ENCODE results near the gene PKD1. TPM values are rescaled to one million over a fixed set of nuclear protein-coding genes. Genes with fewer than 3 reads are reported as not detected.
A peak's percentile ranks its signal among the peaks of the same experiment; 100 is the strongest.

PKD1 gene
- total and polyA plus RNA-seq, 2 of the 13 experiments (the other 11 are each of a cell fraction or from before 2014, with no cell fraction given) = 22.1 to 23.0 TPM

DNA sequence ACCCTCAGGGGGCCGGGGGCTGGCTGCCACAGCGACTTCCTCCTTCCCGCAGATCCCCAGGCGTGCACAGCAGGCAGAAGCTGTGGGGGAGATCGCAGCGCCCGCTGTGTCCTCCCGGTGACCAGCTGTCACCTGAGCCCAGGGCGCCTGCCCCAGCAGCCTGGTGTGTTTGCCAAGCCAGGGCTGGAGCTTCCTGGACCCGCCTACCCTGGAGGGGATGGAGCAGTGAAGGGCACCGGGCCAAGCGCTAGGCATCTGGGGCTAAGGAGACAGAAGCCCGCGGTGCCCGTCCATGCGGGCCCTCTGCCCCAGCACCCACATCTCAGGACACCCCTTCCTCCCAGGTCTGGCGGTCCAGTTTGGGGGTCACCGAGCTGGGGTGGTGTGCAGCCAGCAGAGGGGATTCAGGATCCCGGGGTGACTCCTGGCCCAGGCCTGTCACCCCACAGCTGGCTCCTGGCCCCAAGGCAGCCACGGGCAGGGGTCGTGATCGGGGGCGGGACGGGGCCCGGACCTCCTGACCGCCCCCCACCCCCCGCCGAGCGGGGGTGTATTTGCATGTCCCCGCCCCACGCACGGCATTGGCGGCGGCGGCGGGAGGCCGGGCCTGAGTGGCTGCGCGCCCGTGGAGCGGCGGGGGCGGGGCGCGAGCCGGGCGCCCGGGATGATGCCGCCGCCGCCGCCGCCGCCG lies 12.4 kb upstream of the PKD1 start, which contains the start of gene RAB26 (continued):
- TF ChIP-seq, protein P1, sequence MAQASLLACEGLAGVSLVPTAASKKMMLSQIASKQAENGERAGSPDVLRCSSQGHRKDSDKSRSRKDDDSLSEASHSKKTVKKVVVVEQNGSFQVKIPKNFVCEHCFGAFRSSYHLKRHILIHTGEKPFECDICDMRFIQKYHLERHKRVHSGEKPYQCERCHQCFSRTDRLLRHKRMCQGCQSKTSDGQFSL (CRISPR knock-in tag; IDR thresholded peaks at IDR 0.05) = 0 out of 2 replicates have a peak, but pooled peaks have one; percentile 24
- no peak for TF ChIP-seq ZNF101 (CRISPR knock-in tag; IDR thresholded peaks at IDR 0.05; ENCODE audit: borderline replicate concordance, low read depth)
- TF ChIP-seq ZNF230 (CRISPR knock-in tag; IDR thresholded peaks at IDR 0.05) = no peak
- no peak for TF ChIP-seq NFIC (IDR thresholded peaks at IDR 0.05; ENCODE audit: low read length)
- TF ChIP-seq ZNF292 (CRISPR knock-in tag; IDR thresholded peaks at IDR 0.05; ENCODE audit: borderline replicate concordance, low read depth) = no peak; the same call in none of the 2 replicates
- TF ChIP-seq, protein P2, sequence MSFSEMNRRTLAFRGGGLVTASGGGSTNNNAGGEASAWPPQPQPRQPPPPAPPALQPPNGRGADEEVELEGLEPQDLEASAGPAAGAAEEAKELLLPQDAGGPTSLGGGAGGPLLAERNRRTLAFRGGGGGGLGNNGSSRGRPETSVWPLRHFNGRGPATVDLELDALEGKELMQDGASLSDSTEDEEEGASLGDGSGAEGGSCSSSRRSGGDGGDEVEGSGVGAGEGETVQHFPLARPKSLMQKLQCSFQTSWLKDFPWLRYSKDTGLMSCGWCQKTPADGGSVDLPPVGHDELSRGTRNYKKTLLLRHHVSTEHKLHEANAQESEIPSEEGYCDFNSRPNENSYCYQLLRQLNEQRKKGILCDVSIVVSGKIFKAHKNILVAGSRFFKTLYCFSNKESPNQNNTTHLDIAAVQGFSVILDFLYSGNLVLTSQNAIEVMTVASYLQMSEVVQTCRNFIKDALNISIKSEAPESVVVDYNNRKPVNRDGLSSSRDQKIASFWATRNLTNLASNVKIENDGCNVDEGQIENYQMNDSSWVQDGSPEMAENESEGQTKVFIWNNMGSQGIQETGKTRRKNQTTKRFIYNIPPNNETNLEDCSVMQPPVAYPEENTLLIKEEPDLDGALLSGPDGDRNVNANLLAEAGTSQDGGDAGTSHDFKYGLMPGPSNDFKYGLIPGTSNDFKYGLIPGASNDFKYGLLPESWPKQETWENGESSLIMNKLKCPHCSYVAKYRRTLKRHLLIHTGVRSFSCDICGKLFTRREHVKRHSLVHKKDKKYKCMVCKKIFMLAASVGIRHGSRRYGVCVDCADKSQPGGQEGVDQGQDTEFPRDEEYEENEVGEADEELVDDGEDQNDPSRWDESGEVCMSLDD (CRISPR knock-in tag; IDR thresholded peaks at IDR 0.05; ENCODE audit: borderline replicate concordance) = 0 out of 2 replicates have a peak, but pooled peaks have one; percentile 64
- no peak for TF ChIP-seq KMT2B (CRISPR knock-in tag; IDR thresholded peaks at IDR 0.05)
- TF ChIP-seq DNMT1 (CRISPR knock-in tag; IDR thresholded peaks at IDR 0.05) = no peak
- TF ChIP-seq, protein P3, sequence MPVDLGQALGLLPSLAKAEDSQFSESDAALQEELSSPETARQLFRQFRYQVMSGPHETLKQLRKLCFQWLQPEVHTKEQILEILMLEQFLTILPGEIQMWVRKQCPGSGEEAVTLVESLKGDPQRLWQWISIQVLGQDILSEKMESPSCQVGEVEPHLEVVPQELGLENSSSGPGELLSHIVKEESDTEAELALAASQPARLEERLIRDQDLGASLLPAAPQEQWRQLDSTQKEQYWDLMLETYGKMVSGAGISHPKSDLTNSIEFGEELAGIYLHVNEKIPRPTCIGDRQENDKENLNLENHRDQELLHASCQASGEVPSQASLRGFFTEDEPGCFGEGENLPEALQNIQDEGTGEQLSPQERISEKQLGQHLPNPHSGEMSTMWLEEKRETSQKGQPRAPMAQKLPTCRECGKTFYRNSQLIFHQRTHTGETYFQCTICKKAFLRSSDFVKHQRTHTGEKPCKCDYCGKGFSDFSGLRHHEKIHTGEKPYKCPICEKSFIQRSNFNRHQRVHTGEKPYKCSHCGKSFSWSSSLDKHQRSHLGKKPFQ (CRISPR knock-in tag; IDR thresholded peaks at IDR 0.05; ENCODE audit: insufficient replicate concordance) = no peak
- TF ChIP-seq, protein P4, sequence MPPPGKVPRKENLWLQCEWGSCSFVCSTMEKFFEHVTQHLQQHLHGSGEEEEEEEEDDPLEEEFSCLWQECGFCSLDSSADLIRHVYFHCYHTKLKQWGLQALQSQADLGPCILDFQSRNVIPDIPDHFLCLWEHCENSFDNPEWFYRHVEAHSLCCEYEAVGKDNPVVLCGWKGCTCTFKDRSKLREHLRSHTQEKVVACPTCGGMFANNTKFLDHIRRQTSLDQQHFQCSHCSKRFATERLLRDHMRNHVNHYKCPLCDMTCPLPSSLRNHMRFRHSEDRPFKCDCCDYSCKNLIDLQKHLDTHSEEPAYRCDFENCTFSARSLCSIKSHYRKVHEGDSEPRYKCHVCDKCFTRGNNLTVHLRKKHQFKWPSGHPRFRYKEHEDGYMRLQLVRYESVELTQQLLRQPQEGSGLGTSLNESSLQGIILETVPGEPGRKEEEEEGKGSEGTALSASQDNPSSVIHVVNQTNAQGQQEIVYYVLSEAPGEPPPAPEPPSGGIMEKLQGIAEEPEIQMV (CRISPR knock-in tag; IDR thresholded peaks at IDR 0.05; ENCODE audit: low read depth) = no peak
- no peak for TF ChIP-seq ZNF563 (CRISPR knock-in tag; IDR thresholded peaks at IDR 0.05)
- no peak for TF ChIP-seq ZNF547 (CRISPR knock-in tag; IDR thresholded peaks at IDR 0.05)
- TF ChIP-seq SALL2 (CRISPR knock-in tag; IDR thresholded peaks at IDR 0.05) = peak; percentile 22; the same call in 1 of the 2 replicates
- TF ChIP-seq, protein P5, sequence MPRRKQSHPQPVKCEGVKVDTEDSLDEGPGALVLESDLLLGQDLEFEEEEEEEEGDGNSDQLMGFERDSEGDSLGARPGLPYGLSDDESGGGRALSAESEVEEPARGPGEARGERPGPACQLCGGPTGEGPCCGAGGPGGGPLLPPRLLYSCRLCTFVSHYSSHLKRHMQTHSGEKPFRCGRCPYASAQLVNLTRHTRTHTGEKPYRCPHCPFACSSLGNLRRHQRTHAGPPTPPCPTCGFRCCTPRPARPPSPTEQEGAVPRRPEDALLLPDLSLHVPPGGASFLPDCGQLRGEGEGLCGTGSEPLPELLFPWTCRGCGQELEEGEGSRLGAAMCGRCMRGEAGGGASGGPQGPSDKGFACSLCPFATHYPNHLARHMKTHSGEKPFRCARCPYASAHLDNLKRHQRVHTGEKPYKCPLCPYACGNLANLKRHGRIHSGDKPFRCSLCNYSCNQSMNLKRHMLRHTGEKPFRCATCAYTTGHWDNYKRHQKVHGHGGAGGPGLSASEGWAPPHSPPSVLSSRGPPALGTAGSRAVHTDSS (CRISPR knock-in tag; conservative IDR thresholded peaks at IDR 0.05) = no peak
- TF ChIP-seq KMT2A (CRISPR knock-in tag; IDR thresholded peaks at IDR 0.05) = no peak
- TF ChIP-seq NCOA1 (CRISPR knock-in tag; IDR thresholded peaks at IDR 0.05) = no peak
- TF ChIP-seq MATR3 (CRISPR knock-in tag; IDR thresholded peaks at IDR 0.05) = no peak
- TF ChIP-seq ZNF773 (CRISPR knock-in tag; IDR thresholded peaks at IDR 0.05; ENCODE audit: borderline replicate concordance) = no peak
- peak; percentile 40; the same call in 1 of the 2 replicates for TF ChIP-seq NFYB (CRISPR knock-in tag; IDR thresholded peaks at IDR 0.05)
- TF ChIP-seq MAF1 (CRISPR knock-in tag; IDR thresholded peaks at IDR 0.05; ENCODE audit: borderline replicate concordance) = no peak
- peak; percentile 55; the same call in 1 of the 2 replicates for TF ChIP-seq HOXA3 (CRISPR knock-in tag; IDR thresholded peaks at IDR 0.05)
- peak; percentile 72 for TF ChIP-seq HDAC1 (CRISPR knock-in tag; IDR thresholded peaks at IDR 0.05)
